ENCODE results near the gene TBC1D7.

- TF ChIP-seq CTCF (IDR thresholded peaks at IDR 0.05) (no peak), POLR2A (IDR thresholded peaks at IDR 0.05) (no peak)
These were observed 38.5 kb downstream of the TBC1D7 start for GRCh38 chr6:13289789-13290318.

Data from upper lobe of left lung (tissue), 4 donors.